ENCODE measurements around the gene COPB1.

Gene COPB1

DNA sequence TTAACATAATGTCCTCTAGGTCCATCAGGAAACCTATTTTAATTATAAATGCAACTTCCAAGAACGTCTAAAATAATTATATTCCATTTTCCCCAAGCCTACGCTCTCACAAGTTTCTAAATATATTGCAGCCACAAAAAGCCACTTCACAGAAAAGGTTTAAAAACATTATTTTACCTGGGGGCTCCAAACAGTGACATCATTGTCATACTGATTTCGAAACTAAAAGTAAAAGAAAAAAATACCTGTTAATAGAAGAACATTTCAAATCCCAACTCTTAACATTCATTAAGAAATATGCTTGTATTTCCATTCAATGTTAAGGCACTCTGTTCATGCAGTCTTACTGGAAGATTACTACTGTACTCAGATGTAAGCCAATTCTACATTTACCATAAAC lies 19.2 kb upstream of the COPB1 start:
- no peak for DNase-seq (ENCODE audit: low read depth, low spot score)

DNA sequence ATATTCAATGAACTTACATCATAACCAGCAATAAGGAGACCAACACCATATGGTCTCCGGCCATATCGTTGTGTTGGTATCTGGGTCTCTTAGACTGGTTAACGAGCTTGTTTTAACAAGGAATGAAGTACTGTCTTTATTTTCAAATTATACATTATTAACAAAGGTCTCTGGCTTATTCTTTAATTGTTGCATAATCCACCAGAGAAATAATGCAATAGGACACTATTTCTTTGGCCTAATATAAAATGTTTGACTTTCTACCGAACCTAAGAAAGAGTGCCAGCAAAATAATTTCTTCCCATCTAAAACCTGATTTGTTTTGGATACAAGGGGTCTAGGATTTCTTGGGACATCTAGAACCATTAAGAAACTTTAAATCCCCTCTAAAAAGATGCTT lies 14.2 kb upstream of the COPB1 start:
- DNase-seq (ENCODE audit: low read depth, low spot score) = no peak

DNA sequence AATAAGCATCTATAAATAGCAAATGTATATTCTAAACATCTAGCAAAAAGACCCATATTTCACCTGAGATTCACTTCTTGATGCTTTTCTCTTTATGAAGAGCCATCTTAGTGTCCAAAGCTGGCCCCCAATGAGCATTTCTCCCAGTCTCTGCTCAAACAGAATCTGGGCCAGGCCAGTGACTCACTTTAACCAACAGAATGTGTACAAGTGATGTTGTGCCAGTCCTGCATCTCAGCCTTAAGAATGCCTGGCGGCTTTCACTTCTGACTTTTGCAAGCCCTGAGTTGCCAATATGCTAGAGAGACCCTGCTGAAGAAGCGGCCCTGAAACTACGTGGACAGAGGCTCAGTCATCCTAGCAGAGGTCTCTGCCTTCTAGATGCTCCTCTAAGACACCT lies 6.9 kb upstream of the COPB1 start:
- no peak for DNase-seq (ENCODE audit: low read depth, low spot score)

DNA sequence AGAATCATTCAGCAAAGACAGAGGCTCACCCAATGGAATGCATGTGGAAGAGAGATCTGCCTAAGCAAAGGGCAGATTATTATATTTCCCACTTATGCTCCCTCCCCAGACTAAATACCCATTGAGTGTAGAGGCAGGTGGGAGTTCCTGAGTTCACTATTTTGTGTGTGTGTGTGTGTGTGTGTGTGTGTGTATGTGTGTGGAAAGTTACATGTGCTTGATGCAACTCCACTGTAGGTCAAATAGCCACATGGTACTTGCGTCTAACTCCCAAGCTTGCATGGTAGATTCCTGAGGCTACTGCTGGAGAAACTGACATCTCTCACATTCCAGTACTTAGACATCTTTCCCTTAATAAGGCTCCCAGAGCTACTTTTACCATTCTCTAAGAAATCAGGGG lies 3.4 kb upstream of the COPB1 start:
- no peak for DNase-seq (ENCODE audit: low read depth, low spot score)

DNA sequence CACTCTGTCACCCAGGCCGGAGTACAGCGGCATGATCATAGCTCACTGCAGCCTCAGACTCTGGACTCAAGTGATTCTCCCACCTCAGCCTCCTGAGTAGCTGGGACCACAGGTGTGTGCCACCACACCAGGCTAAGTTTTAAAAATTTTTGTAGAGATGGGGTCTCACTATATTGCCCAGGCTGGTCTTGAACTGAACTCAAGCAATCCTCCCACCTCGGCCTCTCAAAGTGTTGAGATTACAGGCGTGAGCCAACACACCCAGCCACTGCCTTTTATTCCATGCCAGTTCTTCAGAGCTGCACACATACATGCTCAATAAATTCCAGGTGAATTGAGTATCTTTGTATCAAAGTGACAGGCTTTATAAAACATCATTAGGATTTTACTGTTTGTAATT lies 2.4 kb upstream of the COPB1 start:
- DNase-seq (ENCODE audit: low read depth, low spot score) = no peak

DNA sequence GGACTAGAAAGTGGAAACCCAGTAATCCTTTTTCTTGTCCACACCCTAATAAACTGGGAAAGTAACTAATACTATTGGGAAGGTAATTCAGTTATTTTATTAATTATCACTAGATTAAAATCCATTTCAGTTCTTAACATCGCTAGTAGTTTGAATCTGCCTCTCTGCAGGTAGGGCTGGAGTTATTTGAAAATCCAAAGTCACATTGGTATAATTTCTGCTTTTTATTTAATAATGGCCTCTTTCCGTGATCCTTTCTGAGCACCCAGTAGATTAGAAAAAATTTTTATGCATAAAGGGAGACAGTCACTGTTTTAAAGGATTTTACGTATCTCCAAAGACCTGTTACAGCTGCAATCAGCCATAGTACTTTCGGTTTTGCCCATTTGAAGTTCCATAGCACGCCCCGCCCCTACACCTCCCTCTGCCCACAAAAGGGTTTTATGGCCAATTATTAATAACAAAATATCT lies 605 bp upstream of the COPB1 start:
- no peak for DNase-seq (ENCODE audit: low read depth, low spot score)

DNA sequence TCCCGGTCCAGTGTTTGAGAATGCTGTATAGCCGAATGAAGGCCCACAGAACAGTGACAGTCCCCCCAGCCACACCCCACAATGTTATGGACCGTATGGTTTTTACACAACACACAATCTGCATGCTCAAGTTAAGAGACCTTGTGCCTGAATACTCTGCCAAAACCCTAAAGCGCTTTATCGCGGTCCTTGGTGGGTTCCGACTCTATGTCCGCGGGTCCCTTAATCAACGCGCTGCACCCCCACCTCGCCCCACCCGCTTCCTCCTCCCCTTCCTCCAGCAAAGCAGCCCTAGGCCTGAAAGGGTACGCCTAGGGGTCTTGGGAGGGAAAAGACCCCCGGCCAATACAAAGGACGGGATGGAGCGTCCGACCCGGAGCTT lies 442 bp downstream of the COPB1 start:
- DNase-seq (ENCODE audit: low read depth, low spot score) = no peak

DNA sequence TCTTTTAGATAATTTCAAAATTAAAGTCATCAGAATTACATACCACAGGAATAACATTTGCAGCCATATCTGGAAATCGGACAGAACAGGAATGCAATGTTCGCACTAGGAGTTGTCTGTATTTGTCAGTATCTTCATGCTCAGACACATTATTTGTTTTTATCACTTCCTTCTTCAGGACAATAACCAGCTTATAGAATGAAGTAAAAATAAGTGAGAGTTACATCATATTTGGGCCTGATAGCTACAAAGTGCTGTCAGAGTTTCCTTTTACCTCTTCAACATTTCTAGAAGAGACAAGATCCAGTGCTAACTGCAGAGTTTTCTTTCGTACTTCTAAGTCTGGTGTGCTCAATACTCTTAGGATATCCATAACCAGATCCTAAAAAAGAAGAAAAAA lies 18.9 kb downstream of the COPB1 start:
- no peak for DNase-seq (ENCODE audit: low read depth, low spot score)

DNA sequence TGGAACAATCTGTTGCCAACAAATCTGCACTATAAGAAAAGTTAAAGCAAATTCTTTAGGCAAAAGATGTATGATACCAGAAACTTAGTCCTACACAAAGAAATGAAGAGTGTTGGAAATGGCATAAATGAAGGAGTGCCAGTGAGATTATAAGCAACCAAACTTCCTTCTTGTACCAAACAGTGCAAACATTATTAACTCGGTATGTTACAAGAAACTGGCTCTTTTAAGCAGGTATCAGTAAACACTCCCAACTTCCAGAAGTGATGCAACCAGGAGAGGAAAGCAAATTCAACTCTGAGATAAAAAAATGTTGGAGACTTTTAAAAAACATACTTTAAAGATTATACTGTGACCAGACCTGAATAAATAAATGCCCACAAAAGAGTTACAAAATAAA lies 28.5 kb downstream of the COPB1 start:
- no peak for DNase-seq (ENCODE audit: low read depth, low spot score)

DNA sequence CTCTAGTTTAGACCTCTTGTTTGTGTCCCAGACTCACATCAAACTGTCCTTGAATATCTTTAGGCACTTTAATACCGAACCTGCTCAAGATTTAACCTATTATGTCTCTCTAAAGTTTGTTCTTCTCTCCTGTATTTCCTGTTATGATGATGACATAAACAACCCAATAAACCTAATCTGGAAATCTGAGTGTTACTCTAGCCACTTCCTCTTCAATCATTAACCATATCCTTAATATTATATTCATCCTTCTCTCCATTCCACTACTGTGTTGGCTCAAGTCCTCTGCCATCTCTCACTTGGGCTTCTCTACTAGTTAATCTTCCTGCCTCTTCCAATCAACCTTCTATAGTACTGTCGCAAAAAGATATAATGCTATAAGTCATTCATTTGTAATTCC lies 36.0 kb downstream of the COPB1 start:
- no peak for DNase-seq (ENCODE audit: low read depth, low spot score)

DNA sequence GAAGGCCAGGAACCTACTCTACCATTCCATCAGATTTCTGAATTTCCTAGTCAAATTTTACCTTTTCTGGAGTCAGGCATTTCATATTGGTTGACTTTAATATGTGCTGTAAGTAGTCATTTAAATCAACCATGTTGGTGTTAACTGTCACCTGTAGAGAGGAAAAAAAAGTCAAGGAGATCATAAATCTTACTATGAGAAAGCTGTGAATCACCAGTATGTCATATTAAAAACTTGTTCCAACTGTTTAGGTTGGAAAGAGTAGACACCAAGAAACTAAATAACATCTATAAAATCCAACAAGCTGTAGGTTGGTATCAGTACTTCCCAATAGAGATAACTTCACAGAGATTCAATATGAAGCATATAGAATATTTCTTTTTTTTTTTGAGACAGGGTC lies 39.5 kb downstream of the COPB1 start:
- no peak for DNase-seq (ENCODE audit: low read depth, low spot score)

DNA sequence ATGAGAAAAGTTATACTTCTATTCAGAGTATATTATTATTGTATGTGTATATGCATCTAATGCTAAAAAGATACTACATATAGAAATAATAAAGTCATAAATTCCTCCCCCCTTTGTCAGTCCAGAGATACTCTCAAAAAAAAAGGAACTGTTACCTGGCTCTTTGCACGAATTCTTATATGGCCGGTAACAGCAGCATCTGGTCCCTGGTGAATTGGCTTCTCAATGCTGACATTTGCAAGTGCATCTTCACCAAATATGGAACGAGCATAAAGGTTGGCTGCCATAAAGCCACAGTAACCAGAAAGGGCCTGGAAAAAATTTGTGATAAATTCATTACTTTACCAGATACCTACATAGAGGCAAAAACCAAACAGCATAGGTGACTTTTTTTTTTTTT lies 41.2 kb downstream of the COPB1 start:
- no peak for DNase-seq (ENCODE audit: low read depth, low spot score)

DNA sequence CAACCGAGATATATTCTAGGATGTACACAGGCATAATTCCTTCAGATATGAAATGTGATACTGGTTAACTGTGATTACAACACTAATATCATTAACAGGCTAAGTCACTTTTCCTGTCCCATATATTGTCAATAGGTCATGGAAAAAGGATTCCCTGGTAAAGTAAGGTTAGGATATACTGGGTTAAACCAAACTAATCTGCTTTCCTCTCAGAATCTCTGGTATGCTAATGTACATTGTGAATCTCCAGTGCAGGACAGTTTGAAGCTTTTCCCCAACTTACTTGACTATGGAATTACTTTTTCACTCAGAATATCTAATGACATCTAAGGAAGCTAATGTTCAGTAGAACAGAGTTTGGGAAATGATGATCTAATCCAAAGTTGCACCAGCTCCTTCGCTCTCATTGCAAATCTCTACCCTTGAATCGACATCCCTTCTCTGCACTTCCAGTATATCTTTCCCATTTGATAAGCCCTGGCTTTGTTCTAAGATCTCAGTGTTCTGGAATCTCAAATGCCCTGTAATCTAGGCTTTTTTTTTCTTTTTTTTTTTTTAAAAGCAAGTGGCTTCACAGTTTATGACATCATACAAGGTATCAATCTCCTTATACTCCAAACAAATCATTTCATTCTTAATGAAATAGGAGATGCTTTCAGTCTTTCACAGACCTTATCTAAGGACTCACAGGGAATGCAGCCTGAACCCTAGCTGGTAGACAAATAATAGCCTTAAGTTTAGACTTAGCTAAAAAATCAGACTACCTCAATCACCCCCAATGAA lies 43.8 kb downstream of the COPB1 start:
- no peak for DNase-seq (ENCODE audit: low read depth, low spot score)

DNA sequence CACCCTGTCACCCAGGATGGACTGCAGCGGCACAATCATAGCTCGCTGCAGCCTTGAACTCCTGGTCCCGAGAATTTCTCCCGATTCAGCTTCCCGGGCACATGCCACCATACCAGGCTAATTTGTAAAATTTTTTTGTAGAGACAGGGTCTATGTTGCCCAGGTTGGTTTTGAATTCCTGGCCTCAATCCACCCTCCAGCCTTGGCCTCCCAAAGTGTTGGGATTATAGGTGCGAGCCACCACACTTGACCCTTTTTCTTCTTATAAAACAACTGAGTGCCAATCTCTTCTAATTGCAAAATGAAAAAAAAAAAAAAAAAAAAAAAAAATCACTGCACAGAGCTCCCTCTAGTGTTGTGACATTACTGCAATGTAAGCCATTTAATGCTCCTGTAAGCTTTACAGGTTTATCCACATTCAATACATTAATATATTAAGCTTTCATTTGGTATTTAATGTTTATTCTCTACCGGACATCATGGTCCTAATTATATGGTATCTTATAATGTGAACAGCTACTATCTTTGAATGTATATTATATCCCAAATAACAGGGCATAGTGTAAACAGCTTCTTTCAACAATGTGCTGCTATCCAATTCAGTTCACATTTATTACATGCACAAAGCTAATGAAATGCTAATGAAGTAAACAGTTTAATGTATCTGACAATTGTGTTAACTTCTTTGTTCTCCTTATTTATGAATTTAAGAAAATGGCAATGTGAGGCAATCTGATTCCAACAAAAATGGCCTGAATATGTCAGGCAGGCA lies 44.6 kb downstream of the COPB1 start:
- no peak for DNase-seq (ENCODE audit: low read depth, low spot score)

DNA sequence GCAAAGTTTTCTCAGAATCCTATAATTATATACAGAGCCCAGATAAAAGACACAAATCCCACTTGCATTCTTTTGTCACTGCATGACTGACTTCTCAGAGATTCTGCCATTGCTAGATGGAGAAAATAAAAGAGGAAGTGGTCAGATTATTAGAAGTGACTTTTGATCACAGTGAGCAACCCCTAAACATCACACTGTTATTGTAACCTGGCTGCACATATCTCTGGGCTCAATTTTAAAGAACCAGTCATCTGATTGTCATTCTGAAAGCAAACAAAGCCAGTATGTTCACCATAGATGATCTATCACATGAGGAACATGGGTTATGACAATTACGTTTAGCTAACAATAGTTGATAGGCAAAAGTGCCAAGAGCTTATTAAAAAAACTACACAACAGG lies 47.8 kb downstream of the COPB1 start:
- DNase-seq (ENCODE audit: low read depth, low spot score) = no peak

DNA sequence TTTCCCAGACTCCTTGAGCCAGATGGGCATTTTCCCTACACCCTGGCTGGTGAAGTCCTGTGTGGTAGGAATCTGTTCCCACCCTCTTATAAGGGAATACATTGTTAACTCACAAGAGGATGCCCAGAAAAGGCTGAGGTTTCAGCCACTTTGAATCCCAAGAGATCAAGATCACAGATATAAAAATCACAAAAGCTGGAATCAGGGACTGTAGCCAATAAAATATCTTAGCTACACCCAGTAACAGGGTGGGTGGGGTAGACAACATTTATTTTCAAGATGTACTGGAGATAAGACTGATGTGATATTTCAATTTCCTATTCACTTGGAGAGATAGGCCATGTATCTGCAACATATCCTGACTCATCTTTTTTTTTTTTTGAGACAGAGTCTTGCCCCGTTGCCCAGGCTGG lies 50.3 kb downstream of the COPB1 start:
- no peak for DNase-seq (ENCODE audit: low read depth, low spot score)

DNA sequence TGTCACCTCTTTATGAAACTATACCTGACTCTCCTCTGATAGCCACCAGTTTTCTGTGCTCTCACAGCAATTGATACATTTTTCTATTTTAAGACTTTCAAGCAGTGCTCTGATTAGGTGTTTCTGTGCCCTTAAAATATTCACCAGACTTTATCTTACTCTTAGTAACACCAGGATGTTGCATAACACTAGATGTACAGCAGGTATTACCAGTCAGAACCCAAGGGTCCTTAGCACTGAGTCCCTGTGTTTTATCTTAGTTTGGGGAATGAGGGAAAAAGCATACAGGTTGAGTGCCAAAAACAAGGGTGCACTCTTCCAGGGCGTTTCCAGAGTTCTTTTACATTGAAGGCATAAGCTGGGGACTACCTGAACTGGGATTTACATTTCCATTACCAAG lies 51.4 kb downstream of the COPB1 start:
- DNase-seq (ENCODE audit: low read depth, low spot score) = no peak

DNA sequence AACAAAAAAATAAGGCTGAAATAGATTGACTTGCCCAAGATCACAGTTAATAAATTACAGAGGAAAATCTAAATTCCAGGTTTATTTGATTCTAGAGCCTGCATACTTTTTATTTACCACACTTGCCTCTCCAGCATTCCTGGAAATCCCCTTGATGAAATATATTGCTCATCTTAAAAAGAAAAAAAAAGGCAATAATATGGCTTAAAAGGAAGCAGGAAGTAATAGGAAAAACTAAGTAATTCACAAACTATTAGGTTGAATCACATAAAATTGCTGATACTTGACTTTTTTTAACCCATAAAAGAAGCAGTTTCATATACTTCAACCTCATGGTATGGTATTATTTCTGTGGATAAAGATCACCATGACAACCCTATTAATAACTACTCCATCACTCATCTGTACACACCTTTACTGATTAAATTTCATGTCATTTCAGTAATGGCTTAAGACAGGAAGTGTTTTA lies 52.9 kb downstream of the COPB1 start:
- DNase-seq (ENCODE audit: low read depth, low spot score) = no peak

DNA sequence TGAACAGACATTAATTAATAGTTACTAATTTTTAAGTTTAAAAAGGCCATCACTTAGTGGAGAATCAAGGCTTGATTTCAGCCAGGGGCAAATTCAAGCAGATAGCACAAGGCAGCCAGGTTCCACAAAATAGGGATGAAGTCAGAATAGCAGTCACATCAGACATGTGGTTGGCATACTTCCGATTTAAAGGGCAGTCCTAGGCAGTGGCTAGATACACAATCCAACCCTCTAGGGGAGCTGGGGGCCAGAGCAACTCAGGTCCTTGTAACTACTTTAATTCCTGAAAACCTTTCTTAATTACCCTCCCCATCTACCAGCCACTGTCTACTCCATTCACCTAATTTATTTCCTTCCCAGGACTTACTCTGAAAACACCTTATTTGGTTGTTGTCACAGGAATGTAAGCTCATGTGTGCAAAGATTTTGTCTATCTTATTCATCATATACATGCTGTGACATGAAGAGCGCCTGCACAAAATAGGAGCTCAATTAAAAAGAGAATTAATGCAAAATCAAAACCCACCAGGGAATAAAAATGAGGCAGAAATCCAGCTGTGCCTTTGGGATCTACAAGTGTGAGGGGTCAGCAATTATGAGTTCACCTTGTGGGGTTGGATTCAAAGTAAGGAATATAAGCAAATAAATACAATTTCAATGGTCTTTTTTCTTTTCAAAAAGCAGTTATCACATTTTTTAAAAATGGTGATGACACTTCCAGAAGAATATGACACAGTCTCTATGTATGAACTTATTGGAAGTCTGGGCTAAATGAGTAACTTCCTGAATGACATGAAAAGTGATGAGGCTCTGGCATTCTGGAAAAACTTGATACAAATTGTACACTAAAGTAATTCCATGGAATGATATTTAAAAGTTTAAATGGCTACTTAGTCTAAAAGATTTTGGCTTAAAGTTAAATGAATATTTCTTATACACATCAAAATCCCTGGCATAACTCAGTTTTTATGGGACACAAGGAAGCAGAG lies 53.8 kb downstream of the COPB1 start:
- DNase-seq (ENCODE audit: low read depth, low spot score) = no peak

DNA sequence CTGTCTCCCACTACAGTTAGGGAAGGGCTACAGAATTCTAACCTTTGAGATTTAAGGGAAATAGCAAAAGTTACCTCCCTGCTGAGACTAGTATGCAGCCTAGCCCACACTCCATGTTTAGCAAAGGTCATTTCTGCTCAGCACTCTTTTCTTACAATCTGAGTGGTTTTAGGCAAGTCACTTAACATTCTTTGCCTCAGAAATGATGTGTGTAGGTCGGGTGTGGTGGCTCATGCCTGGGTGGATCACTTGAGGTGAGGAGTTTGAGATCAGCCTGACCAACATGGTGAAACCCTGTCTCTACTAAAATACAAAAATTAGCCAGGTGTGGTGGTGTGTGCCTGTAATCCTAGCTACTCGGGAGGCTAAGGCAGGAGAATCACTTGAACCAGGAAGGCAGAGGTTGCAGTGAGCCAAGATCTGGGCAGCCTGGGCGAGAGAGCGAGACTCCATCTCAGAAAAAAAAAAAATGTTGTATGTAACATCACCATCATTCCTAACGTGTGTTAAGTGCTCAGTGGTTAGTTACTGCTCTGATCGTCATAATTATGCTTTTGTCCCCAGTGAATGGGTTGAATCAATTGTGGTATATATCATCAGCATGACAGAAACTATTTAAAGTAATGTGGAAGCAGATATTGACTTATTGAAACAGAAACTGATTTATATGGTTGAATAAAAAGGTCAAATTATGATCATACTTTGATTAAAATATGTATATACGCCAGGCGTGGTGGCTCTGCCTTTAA lies 55.0 kb downstream of the COPB1 start:
- no peak for DNase-seq (ENCODE audit: low read depth, low spot score)

DNA sequence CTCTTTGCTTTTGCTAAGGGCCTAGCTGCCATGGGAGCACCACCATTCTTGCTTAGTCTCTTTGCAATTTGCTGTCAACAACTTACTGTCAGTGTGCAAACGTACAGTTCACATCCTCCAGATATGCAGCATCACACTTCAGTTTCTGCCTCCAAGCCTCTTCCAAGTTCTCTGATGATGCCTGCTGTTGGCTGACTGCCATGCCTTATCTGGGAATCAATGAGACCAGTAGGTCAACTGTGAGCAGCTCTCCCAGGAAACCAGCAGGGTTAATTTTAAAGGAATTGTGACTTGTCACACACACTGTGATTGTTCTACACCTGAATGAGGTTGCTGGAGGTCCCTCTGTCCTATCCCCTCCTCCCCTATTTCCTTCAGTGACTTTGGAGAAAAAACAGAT lies 56.0 kb downstream of the COPB1 start:
- DNase-seq (ENCODE audit: low read depth, low spot score) = no peak

Data from iPS DF 19.7 (cell line).